Calu3 (cell line): ENCODE data around the gene ABCD2. TPM values are rescaled to one million over a fixed set of nuclear protein-coding genes. Genes with fewer than 3 reads are reported as not detected.

Experiments
- BruUV-seq: library from RNA; stranded (reverse); fragments of 400-500 nt; replicated peaks from 2 replicates; lab custom pipeline; 2021; lab: Mats Ljungman, UMichigan
- CTCF ChIA-PET: fragments of 300-600 bp; sonication (Branson Sonifier 250); formaldehyde crosslinking; loops from one replicate; lab custom pipeline; 2022; ENCODE audit warnings: antibody characterized with exemption; lab: Charles Lee
- DNase-seq: peaks from one replicate; pipeline ENCODE4 v3.0.0; 2022
- H3K27ac Mint-ChIP-seq: one replicate; pipeline ENCODE4 v1.8.0; 2022; ENCODE audit warnings: mixed read lengths; ENCODE audit not compliant: unreplicated experiment
- H3K27me3 Mint-ChIP-seq: one replicate; pipeline ENCODE4 v1.8.0; 2022; ENCODE audit warnings: mixed read lengths; ENCODE audit not compliant: unreplicated experiment
- H3K36me3 Mint-ChIP-seq: one replicate; pipeline ENCODE4 v1.8.0; 2022; ENCODE audit warnings: mild to moderate bottlenecking, moderate library complexity, mixed read lengths; ENCODE audit not compliant: insufficient read depth, unreplicated experiment
- H3K4me1 Mint-ChIP-seq: one replicate; pipeline ENCODE4 v1.8.0; 2022; ENCODE audit warnings: mild to moderate bottlenecking, low read depth, mixed read lengths; ENCODE audit not compliant: unreplicated experiment
- H3K4me3 Mint-ChIP-seq: one replicate; pipeline ENCODE4 v1.8.0; 2022; ENCODE audit warnings: mild to moderate bottlenecking, low read depth, moderate library complexity, mixed read lengths; ENCODE audit not compliant: unreplicated experiment
- H3K9me3 Mint-ChIP-seq: one replicate; pipeline ENCODE4 v1.8.0; 2022; ENCODE audit warnings: low read depth, mixed read lengths; ENCODE audit not compliant: unreplicated experiment
- CTCF ChIP-seq: fragments of 200-600 bp; IDR thresholded peaks from one replicate; pipeline ENCODE4 v1.8.0; 2022; ENCODE audit warnings: antibody characterized with exemption; ENCODE audit not compliant: unreplicated experiment
- intact Hi-C: fragments of 100-400 bp; cut with micrococcal nuclease; formaldehyde crosslinking; loops from one replicate; pipeline ENCODE4 v1.10.0; 2022; ENCODE audit not compliant: unreplicated experiment
- total RNA-seq: library from RNA; stranded (reverse); gene quantifications from 2 replicates; pipeline ENCODE4 v1.2.3, GENCODE V29; 2022

The ABCD2 gene
- total RNA-seq, 1 experiment from 2014 or later = not detected

- H3K27ac Mint-ChIP-seq = no peak overlapping the region
- no peak for TF ChIP-seq CTCF
- no peaks in the 10 kb centered on the region for H3K9me3 Mint-ChIP-seq
- BruUV-seq = no TSS peak
- intact Hi-C loops = no loop called here
- no peak overlapping the region for H3K4me3 Mint-ChIP-seq
- no peaks in the 10 kb centered on the region for H3K36me3 Mint-ChIP-seq
- CTCF ChIA-PET = no interaction called here
- DNase-seq = no peak
- H3K4me1 Mint-ChIP-seq = no peaks in the 10 kb centered on the region
- no peaks in the 10 kb centered on the region for H3K27me3 Mint-ChIP-seq
Measured at GRCh38 chr12:39622306-39622705, 2.7 kb upstream of the ABCD2 start.

GRCh38 chr12:39621670-39622069 is 2.1 kb upstream of the ABCD2 start:
- H3K27ac Mint-ChIP-seq = no peak overlapping the region
- H3K4me1 Mint-ChIP-seq = no peaks in the 10 kb centered on the region
- no peak for DNase-seq
- no peaks in the 10 kb centered on the region for H3K27me3 Mint-ChIP-seq
- CTCF ChIA-PET = no interaction called here
- H3K9me3 Mint-ChIP-seq = no peaks in the 10 kb centered on the region
- H3K4me3 Mint-ChIP-seq = no peak overlapping the region
- intact Hi-C loops = no loop called here
- no TSS peak for BruUV-seq
- H3K36me3 Mint-ChIP-seq = no peaks in the 10 kb centered on the region
- TF ChIP-seq CTCF = no peak

GRCh38 chr12:39620659-39621658 is 1.4 kb upstream of the ABCD2 start:
- Mint-ChIP-seq H3K27ac (no peak overlapping the region), H3K36me3 (no peaks in the 10 kb centered on the region), H3K27me3 (no peaks in the 10 kb centered on the region), H3K9me3 (no peaks in the 10 kb centered on the region), H3K4me1 (no peaks in the 10 kb centered on the region), H3K4me3 (no peak overlapping the region)
- no TSS peak for BruUV-seq
- CTCF ChIA-PET = interaction anchor here (0.7 kb wide), 1 partner anchor 1263 kb away, joined by 5 read pairs; no protein-coding TSS in a partner anchor
- intact Hi-C loops = no loop called here
- TF ChIP-seq CTCF = no peak
- DNase-seq = no peak

GRCh38 chr12:39619316-39619659 is 315 bp downstream of the ABCD2 start:
- intact Hi-C loops = no loop called here
- no peak for TF ChIP-seq CTCF
- no peaks in the 10 kb centered on the region for H3K4me1 Mint-ChIP-seq
- H3K27ac Mint-ChIP-seq = no peak overlapping the region
- no peaks in the 10 kb centered on the region for H3K36me3 Mint-ChIP-seq
- DNase-seq = no peak
- CTCF ChIA-PET = no interaction called here
- H3K27me3 Mint-ChIP-seq = no peaks in the 10 kb centered on the region
- no peak overlapping the region for H3K4me3 Mint-ChIP-seq
- H3K9me3 Mint-ChIP-seq = no peaks in the 10 kb centered on the region
- BruUV-seq = no TSS peak
